GM18951 (cell line): Measurements from ENCODE around the gene CHTF8.

ENCODE experiments used
- POLR2A ChIP-seq: IDR thresholded peaks from 4 replicates; pipeline ENCODE4 v1.6.1; 2011; ENCODE audit warnings: mild to moderate bottlenecking; ENCODE audit not compliant: insufficient read length, insufficient read depth; ENCODE audit errors: extremely low read depth
- in situ Hi-C: fragments of 300-500 bp; cut with MboI; formaldehyde crosslinking; loops from one replicate; pipeline ENCODE4 v1.12.0; 2022; ENCODE audit warnings: low sequenced_read_pairs, mixed read lengths, inconsistent platforms; ENCODE audit not compliant: unreplicated experiment

CHTF8 gene

DNA sequence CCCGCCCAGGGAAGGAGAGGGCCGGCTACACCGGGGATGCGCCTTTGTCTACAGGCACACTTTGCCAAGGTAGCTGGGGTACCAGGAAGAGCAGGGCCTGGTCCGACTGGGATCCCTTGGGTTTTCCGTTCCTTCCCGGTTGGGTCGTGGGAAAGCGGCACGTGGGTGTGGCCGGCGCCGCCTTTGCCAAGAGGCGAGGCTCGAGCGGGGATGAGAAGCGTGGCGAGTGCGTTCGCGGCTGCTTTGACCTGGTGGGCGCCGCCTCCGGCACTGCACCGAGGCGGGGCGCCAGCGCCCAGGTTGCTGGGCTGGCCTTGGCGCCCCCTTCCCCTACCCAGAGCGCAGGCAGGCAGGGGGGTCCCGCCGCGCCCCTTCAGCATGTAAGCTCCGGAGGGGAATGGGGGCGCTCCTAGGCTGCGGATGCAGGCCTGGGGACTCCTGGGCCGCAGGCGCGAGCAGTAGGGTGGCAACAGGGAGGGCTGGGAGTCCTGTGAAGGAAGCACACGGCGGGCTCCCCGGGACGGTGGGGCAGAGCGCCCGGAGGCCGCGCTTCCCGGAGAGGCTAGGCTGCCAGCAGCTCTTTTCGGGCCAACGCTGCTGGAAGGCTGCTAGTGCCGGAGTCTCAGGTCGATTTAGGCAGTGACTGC, 24.9 kb downstream of the CHTF8 start:
- no peak for TF ChIP-seq POLR2A
- in situ Hi-C loops, result loop anchor here (25.0 kb wide), 2 partner anchors 195 to 270 kb away; partner anchors contain the start of gene TANGO6

- TF ChIP-seq POLR2A, result no peak
- in situ Hi-C loops, result loop anchor here (25.0 kb wide), 2 partner anchors 194 to 269 kb away; partner anchors contain the start of gene TANGO6
Measured at GRCh38 chr16:69106491-69107315, 25.7 kb downstream of the CHTF8 start.

DNA sequence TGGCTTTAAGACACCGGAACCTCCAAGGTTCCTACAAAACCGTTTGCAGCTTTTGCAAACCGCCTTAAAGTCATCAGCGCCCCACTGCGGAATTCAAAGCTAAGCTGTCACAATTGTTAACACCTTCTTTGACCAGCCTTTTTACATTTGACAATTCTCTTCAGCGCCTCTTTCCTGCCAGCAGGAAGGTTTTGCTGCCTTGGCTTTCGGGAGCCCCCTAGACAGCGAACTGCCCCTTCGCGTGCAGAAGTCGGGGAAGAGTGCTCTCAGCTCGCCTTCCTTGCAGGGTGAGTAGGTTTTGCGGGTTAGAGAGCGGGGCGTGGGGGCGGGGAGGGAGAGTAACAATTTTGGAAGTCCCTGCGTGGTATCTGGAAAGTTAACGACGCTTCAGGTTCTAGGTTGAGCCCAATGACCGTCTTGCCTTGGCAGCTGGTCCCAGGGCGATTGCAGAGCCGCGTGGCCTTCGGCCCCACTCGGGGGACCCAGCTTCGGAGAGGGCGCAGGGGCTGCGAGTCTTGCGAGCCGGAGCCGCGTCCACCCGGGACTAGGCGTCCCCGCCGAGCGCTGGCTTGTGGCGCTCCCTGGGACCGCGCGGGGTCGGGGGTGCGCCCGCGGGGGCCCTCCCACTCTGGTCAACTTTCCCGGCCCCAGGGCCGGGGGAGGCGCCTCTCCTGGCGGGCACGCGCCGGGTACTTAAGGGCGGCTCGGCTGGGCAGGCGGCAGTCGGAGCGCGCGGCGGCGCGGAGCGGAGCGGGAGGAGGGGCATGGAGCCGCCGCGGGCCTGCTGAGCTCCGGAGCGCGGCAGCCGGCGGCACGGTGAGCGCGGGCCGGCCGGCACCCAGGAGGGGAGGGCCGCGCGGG, 26.7 kb downstream of the CHTF8 start, which contains the start of gene HAS3:
Gene HAS3 (plus strand): TSS at position 153 of the 861 bp plus-strand sequence. CDS start 3,743 bp downstream, outside the sequence.
- TF ChIP-seq POLR2A, result no peak
- in situ Hi-C loops, result loop anchor here (25.0 kb wide), 2 partner anchors 193 to 268 kb away; partner anchors contain the start of gene TANGO6

DNA sequence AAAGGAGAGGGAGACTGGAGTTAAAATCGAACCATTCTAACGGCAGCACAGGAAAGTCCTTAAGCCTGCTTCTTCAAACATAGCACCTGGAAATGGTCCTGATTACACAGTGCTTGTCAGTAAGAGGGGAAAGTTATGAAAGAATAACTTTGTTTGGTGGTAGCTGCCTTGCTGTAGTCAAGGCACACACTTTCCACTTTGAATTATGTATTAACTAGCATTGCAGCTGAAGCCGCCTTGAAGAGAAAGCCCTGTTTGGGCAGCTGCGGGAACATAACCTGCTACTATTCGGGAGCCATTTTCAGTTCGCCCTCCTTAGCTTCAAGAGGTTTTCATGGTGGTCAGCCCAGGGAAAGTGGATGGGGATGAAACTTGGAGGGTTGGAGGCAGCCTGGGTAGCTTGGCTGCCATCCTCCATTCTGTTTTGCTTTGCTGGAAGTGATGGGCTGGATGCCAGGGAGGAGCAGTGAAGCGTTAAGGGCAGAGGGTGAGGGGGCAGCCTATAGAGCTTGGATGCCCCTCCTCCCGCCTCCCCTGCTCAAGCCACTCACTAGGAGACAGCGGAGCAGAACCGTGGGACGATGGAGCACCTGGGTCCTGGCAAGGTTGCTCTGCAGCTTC, 32.2 kb downstream of the CHTF8 start:
- in situ Hi-C loops, result loop anchor here (25.0 kb wide), 2 partner anchors 188 to 263 kb away; partner anchors contain the start of gene TANGO6
- no peak for TF ChIP-seq POLR2A

GRCh38 chr16:69095193-69095592, 37.2 kb downstream of the CHTF8 start:
- in situ Hi-C loops, result no loop called here
- TF ChIP-seq POLR2A, result no peak

- in situ Hi-C loops, result no loop called here
- TF ChIP-seq POLR2A, result no peak
Measured at GRCh38 chr16:69094501-69094900, 37.9 kb downstream of the CHTF8 start.

GRCh38 chr16:69093974-69094373, 38.4 kb downstream of the CHTF8 start:
- in situ Hi-C loops, result no loop called here
- TF ChIP-seq POLR2A, result no peak

- in situ Hi-C loops, result no loop called here
- TF ChIP-seq POLR2A, result no peak
Measured at GRCh38 chr16:69089091-69089910, 43.1 kb downstream of the CHTF8 start.

DNA sequence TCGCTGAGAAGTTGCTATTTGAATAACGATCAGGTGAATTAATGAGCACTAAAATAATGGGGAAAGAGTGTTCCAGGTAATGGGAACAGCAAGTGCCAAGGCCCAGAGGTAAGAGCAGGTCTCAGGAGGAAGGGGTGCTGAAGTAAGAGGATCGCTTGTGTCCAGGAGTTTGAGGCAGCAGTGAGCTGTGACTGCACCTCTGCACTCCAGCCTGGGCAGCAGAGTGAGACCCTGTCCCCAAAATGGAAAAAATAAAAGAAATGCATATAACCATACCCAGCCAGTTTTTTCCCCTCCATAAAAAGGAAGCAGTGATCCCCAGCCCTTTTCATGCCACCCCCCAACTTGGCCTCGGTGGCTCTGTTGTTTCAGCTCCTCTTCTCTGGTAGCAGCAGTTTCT, 43.7 kb downstream of the CHTF8 start:
- no peak for TF ChIP-seq POLR2A
- in situ Hi-C loops, result no loop called here

GRCh38 chr16:69087161-69087581, 45.2 kb downstream of the CHTF8 start:
- TF ChIP-seq POLR2A, result no peak
- in situ Hi-C loops, result no loop called here

DNA sequence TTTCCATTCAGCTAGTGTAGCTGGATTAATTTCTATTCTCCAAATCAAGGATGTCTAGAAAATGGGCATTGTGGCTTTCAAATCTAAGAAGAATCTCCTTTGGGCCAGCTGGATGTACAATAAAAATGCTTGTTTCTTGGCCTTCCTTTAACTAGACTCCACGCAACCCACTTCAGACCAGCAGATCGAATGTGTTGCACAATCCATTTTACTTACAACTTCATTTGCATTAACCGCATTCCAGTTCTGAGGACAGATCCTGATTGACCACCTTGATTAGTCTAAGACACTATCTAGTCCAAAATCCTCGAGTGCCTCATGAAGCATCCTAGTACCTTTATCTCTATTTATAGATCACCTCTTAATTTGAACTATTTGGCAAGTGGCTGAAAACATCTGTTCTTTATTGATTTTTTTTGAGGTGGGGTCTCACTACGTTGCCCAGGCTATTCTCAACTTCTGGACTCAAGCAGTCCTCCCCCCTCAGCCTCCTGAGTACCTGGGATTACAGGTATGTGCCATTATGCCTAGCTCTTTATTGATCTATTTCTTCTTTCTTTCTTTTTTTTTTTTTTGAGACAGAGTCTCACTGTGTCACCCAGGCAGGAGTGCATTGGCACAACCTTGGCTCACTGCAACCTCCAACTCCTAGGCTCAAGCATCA, 47.2 kb downstream of the CHTF8 start:
- in situ Hi-C loops, result no loop called here

More for the DNA sequence above, 47.2 kb downstream of the CHTF8 start:
- TF ChIP-seq POLR2A, result no peak
